ENCODE results near the gene BAG5. TPM values are rescaled to one million over a fixed set of nuclear protein-coding genes. Genes with fewer than 3 reads are reported as not detected.

Gene BAG5
- total RNA-seq, 1 donor from 2014 or later, result 32.1 TPM

- no peak for DNase-seq (ENCODE audit: low read depth, low spot score)
- Mint-ChIP-seq H3K36me3 (ENCODE audit: low read depth) (peaks cover 8% of the 10 kb centered on the region), H3K27me3 (ENCODE audit: low read depth) (peaks cover 33% of the 10 kb centered on the region), H3K27ac (ENCODE audit: unreplicated experiment) (peak overlapping the region; percentile 86), H3K9me3 (no peaks in the 10 kb centered on the region), H3K4me3 (peak overlapping the region; percentile 91), H3K4me1 (peaks cover 30% of the 10 kb centered on the region)
- TF ChIP-seq, protein P1, sequence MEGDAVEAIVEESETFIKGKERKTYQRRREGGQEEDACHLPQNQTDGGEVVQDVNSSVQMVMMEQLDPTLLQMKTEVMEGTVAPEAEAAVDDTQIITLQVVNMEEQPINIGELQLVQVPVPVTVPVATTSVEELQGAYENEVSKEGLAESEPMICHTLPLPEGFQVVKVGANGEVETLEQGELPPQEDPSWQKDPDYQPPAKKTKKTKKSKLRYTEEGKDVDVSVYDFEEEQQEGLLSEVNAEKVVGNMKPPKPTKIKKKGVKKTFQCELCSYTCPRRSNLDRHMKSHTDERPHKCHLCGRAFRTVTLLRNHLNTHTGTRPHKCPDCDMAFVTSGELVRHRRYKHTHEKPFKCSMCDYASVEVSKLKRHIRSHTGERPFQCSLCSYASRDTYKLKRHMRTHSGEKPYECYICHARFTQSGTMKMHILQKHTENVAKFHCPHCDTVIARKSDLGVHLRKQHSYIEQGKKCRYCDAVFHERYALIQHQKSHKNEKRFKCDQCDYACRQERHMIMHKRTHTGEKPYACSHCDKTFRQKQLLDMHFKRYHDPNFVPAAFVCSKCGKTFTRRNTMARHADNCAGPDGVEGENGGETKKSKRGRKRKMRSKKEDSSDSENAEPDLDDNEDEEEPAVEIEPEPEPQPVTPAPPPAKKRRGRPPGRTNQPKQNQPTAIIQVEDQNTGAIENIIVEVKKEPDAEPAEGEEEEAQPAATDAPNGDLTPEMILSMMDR (conservative IDR thresholded peaks at IDR 0.05), result no peak
Observed at GRCh38 chr14:103519837-103520212, 42.6 kb downstream of the BAG5 start.

DNA sequence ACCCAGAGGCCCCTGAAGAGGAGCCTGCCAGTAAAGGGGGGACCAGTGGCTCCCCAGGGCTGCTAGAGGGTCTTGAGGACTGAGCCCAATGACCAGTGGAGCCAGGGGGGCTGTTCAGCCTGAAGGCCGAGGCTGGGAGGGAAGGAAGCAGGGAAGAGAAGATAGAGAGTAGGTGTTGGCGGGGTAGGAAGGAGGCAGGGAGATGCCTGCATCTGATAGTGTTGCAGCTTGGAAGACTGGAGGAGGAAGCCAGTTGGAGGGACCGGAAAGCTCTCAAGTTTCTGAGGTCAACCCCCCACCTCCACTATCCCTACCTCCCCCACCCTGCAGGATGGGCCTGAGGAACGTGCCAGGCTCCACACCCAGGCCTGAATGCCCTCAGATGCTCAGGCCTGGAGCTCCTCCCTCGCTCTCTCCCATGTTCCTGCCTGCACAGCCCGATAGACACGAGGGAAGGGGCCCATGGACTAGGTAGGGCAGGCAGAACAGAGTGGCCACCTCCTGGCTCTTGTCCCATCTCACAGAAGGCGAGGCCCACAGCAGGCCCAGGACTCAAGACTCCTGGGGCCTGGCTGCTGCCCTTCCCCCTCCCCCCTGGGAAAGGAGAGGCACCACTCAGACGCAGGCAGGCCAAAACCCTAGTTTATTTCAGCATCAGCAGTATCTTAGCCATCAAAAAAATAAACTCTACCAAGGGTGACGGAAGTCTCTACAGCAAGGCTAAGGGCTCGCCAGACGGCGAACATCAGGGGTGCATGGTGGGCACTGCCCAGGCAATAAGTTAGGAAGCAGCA is 43.2 kb downstream of the BAG5 start:
- no peak for DNase-seq (ENCODE audit: low read depth, low spot score)
- peaks cover 33% of the 10 kb centered on the region for H3K27me3 Mint-ChIP-seq (ENCODE audit: low read depth)
- H3K9me3 Mint-ChIP-seq, result no peaks in the 10 kb centered on the region
- TF ChIP-seq, protein P1 (conservative IDR thresholded peaks at IDR 0.05), result no peak
- H3K27ac Mint-ChIP-seq (ENCODE audit: unreplicated experiment), result peak overlapping the region; percentile 86
- peaks cover 8% of the 10 kb centered on the region for H3K36me3 Mint-ChIP-seq (ENCODE audit: low read depth)
- H3K4me3 Mint-ChIP-seq, result peak overlapping the region; percentile 91
- H3K4me1 Mint-ChIP-seq, result peaks cover 34% of the 10 kb centered on the region

- H3K4me3 Mint-ChIP-seq, result peak overlapping the region; percentile 91
- no peak overlapping the region for H3K27ac Mint-ChIP-seq (ENCODE audit: unreplicated experiment)
- no peaks in the 10 kb centered on the region for H3K9me3 Mint-ChIP-seq
- peaks cover 28% of the 10 kb centered on the region for H3K4me1 Mint-ChIP-seq
- peaks cover 27% of the 10 kb centered on the region for H3K27me3 Mint-ChIP-seq (ENCODE audit: low read depth)
- DNase-seq (ENCODE audit: low read depth, low spot score), result peak; percentile 67
- TF ChIP-seq, protein P1 (conservative IDR thresholded peaks at IDR 0.05), result peak; percentile 86
- H3K36me3 Mint-ChIP-seq (ENCODE audit: low read depth), result peaks cover 8% of the 10 kb centered on the region
Observed at GRCh38 chr14:103518422-103519042, 43.9 kb downstream of the BAG5 start.

DNA sequence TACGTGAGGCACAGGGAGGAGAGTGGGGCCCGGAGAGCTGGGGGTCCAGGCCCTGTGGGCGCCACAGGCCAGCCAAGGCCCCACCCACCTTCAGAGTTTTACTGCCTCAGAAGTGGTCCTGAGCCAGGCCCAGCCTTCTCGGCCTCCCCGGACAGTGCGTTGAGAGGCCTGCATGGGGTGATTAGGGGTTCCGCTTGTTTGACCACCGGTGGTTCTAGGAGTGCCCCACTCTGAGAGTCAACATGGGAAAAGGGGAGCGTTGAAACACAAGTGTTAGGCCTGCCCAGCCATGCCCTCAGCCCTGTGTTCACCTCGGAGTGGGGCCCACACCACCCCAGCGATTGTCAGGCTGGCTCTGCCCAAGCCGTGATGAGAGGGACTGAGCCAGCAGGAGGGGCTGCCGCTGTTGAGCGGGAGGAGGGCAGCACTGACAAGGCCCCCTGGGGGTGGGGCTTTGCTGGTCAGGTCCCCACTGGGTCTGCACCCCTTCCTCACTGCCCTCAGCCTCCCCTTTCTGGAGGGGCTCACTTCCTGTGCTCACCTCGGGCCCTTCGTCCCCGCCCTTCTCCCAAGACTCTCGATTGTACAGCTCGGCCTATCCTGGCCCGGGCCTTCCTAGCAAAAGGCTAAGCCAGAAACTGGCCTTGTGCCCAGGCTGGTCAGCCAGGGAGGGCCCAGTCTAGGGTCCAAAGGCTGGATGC is 44.6 kb downstream of the BAG5 start:
- H3K36me3 Mint-ChIP-seq (ENCODE audit: low read depth), result peaks cover 8% of the 10 kb centered on the region
- TF ChIP-seq, protein P1 (conservative IDR thresholded peaks at IDR 0.05), result no peak
- no peak overlapping the region for H3K27ac Mint-ChIP-seq (ENCODE audit: unreplicated experiment)
- peaks cover 23% of the 10 kb centered on the region for H3K27me3 Mint-ChIP-seq (ENCODE audit: low read depth)
- no peak for DNase-seq (ENCODE audit: low read depth, low spot score)
- H3K4me3 Mint-ChIP-seq, result peak overlapping the region; percentile 91
- no peaks in the 10 kb centered on the region for H3K9me3 Mint-ChIP-seq
- peaks cover 26% of the 10 kb centered on the region for H3K4me1 Mint-ChIP-seq

DNA sequence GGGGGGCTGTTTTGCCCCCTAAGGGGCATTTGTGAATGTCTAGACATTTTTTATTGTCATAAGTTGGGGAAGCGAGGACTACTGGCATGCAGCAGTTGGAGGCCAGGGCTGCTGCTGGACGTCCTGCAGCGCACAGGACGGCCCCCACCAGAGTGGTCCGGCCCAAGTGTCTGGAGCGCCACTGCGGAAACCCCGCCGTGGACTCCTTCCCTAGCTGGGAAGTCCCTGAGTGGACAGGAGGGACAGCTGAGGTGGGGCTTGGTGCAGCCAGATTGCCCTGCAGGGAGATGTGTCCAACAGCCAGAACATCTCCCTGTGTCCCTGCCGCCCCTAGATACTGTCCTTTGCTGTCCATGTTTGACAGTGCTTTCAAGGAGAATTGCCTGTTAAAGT is 45.3 kb downstream of the BAG5 start:
- Mint-ChIP-seq H3K4me3 (peak overlapping the region; percentile 83), H3K27me3 (ENCODE audit: low read depth) (peaks cover 23% of the 10 kb centered on the region), H3K27ac (ENCODE audit: unreplicated experiment) (peak overlapping the region; percentile 59), H3K4me1 (peaks cover 26% of the 10 kb centered on the region), H3K9me3 (no peaks in the 10 kb centered on the region), H3K36me3 (ENCODE audit: low read depth) (peaks cover 11% of the 10 kb centered on the region)
- TF ChIP-seq, protein P1 (conservative IDR thresholded peaks at IDR 0.05), result no peak
- DNase-seq (ENCODE audit: low read depth, low spot score), result no peak
